ACHN (cell line): Measurements from ENCODE around the gene SLC22A5.

ENCODE experiments used
- DNase-seq: peaks from one replicate; pipeline ENCODE4 v3.0.0-alpha.2; 2015
- in situ Hi-C: cut with HindIII; loops from 2 replicates; pipeline ENCODE4 v1.10.0; 2017; ENCODE audit warnings: low sequenced_read_pairs, low pct_ligation_motif_present, low pct_unique_long_range_greater_than_20kb

SLC22A5 gene

DNA sequence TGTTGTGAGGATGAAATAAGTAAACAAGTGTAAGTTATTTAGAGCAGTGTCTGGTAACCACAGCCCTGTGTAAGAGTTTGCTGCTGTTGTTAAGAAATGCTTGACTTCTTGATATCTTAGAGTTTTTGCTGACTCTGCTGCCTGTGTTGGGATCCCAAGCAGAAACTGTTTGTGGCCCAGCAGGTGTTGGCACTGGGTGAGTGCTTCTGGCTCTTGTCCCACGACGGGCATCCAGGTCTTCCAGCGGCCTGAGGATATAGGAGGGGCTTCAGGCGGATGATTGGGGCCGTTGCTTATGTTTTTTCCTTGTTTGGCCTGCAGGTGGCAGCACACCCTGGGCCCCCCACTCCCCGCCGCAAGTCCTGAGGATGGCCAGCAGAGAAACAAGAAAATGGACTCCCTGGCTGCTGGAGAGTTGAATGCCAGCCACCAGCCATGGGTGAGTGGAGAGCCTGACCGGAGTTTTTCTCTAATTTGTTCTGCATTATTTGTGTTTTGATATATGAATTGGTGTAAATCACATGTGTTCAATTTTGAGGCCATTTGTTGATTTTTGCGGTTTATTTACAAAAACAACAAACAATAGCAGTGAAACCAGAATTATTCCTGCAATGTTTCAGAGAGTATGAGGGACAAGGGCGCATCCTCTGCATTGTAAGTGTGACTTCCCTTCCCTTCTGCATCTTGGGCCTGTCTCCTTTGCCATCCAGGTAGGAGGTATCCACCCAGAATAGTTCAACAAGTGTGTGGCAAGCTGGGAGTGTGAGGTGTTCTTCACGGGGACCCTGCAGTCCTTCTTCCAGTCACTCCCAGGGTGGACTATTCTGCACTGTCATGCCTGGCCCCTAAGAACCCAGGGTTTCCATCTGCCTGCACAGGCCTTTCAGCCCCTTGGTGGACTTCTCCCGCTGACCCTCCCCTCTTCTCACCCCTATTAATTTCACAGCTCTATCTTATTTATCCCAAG lies 50.3 kb downstream of the SLC22A5 start:
- in situ Hi-C loops = no loop called here
- peak; percentile 78 for DNase-seq

DNA sequence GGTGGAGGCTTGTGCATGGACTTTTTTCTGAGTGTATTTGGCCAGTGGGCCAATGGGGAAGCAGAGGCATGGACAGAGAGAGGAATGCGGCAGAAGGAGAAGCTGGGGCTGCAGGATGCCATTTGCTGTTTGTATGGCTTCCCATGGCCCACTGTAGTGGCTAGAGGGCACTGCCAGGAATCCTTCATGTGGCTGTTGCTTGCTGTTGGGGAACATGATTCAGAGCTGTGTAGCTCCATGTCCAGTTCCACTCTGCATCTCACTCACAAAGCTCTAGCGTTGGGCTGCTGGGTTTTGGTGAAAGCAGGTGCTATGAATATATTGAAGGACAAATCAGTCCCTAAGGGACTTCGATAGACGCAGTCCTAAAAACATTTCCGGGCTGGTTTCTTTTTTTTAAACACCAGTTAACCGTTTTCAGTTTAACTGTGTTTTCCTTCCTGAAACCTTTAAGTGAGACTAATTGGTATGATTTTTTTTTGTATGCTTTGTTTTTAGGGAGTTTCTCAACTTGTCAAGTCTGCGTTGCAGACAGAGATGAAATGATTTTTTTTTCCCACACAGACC lies 51.3 kb downstream of the SLC22A5 start:
- in situ Hi-C loops = no loop called here
- no peak for DNase-seq

DNA sequence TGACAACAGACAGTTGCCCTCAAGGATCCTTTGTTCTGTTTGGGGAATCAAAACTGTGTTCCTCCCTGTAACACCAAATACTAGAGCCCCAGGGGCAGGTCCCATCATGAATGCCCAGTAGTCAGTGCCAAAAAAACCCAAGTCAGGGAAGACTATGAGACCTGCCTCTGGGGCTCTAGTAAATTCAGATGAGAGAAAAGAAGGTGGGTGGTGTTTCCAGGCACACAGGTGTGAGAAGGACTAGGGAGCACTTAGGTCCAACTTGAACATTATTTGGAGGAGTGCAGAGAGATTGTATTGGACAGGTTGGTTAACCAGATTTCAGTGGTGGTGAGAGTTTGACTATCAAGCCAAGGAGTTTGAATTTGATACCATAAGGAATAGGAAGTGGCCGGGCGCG lies 52.0 kb downstream of the SLC22A5 start:
- no peak for DNase-seq
- in situ Hi-C loops = no loop called here

DNA sequence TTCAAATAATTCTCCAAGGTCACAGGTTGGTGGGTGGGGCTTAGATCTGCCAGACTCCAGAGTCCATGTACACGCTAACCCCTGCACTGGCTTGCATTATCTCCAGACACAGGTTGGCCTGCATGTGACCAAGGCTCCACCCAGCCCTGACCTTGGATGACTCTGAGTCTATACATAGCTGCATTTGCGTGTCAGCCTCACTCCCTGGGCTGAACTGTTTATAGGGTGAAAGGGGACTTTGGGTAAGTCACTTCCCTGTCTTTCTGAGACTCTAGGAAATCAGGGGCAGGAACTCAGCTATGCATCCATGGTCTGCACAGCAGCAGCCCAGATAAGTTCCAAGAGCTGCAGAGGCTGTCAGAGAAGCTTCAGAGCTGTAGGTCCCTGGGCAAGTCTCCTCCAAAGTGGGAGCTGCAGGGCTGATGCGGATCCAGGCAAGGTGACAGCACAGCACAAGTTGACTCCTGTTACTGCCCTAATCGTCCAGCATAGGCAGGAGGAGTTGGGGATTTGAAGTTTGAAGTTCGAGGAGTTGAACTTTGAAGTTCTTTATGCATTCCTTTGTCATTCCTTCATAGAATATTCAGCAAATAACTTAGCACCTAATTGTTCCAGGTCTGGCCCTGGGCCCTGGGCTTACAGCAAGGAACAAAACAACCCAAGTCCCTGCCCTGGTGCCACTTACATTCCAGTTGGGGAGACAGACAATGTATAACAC lies 53.4 kb downstream of the SLC22A5 start:
- no peak for DNase-seq
- in situ Hi-C loops = no loop called here

DNA sequence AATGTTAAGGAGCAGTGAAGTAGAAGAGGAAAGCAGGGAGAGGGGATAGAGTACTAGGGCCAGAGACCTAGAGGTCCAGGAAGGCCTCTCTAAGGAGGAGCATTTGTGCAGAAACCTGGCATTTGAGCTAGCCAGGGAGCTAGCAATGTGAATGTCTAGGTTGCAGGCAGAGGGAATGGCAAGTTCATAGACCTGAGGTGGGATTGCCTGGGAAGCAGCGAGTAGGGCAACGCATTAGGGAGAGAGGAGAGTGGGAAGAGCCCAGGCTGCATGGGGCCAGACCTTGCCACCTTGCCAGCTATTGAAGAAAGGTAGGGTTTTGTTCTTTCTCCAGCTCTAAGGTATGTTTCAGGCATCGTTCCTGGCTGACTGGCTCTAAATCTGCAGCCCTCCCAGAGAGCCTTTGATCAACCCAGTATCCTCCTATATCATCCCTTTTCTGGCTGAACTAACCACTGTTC lies 54.0 kb downstream of the SLC22A5 start:
- in situ Hi-C loops = no loop called here
- no peak for DNase-seq

DNA sequence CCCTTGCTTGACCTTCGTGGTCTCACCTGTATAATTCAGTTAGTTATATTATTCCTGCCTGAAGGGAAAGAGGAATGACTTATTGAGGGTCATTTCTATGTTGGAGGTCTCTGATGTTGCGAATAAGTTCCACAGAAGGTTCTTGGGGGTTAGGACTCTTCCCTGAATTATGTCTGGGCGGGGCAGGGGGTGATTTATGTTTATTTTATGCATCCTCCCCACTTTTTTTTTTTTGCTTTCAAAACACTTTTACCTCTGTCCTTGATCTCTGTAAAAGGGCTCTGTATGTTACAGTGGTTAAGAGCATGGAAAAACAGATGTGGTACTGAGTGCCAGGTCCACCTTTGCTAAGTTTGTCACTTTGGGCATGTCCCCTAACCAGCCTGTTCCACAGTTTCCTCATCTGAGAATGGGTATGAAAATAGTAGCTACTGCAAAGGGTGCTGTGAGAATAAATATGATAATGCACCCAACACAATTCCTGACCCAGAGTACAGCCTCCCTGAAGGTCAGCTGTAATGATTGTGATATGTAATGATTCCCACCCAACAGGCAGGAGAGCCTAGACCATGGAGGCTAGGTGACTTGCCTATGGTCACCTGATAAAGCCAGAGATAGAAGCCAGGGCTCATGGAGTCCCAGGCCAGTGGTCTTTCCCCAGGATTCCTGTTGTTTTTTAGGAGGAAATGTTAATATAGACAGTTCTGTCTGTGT lies 54.8 kb downstream of the SLC22A5 start:
- no peak for DNase-seq
- in situ Hi-C loops = no loop called here

DNA sequence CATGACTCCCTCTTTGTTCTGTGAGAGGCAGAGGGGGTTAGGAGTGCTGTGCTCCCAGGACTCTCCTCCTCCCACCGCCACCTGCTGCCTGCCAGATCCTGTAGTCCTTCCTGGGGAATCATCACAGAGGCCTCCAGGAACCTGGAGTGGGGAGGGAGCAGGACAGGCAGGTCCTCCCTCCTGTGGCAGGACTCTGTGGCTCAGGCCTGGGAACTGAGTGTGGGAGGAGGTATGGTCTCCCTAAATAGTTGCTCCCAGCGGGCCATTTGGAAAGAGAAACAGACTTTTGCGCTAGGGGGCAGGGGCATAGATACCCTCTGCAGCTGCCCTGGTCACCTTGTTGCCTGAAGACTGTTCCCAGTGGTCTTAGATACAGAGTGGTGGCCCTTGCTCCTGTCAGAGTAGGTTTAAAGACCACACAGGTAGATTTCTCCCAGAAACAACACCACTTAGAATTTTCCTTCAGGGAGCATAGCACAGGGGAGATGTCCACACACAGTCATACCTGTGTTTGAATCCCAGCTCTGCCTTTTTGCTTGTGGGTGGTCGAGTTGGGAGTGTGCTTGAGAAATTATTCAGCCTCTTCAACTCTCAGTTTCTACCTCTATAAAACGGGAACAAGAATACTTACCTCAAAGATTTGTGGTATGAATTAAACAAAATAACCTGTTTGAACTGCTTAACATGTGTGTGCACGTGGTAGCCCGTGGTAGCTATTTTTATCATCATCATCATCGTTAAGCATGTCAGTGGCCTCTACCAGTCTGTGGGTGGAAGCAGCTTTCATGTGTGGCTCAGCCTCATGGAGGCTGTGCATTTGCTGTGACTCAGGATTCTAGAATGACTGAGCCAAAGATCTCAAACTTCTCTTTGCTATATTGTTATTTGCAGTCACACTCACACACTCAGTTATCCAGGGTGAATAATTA lies 55.8 kb downstream of the SLC22A5 start:
- no peak for DNase-seq
- in situ Hi-C loops = no loop called here

DNA sequence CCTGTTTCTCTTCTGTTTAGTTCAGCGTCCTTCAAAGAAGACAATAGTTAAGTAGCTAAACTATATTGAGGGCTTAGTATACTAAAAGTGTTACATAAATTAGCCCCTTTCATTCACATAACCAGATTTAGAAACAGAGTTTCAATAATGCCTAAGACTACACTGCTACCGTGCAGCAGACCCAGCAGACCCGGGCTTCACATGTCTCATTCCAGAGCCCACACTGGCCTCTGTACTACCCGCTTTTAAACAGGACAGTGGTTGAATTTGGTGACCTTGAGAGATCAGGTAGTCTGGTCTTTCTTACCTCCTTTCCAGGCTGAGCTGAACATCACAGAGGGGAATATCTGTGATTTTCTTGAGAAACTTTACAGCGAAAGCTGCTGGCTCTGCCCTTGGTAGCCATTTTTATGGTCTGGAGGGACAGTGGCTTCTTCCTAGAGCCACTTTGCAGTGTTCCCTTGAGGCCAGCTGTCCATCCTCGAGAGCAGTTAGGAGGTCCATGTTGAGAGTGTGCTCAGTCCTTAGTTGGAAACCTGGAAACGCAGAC lies 56.5 kb downstream of the SLC22A5 start:
- DNase-seq = no peak
- in situ Hi-C loops = no loop called here

DNA sequence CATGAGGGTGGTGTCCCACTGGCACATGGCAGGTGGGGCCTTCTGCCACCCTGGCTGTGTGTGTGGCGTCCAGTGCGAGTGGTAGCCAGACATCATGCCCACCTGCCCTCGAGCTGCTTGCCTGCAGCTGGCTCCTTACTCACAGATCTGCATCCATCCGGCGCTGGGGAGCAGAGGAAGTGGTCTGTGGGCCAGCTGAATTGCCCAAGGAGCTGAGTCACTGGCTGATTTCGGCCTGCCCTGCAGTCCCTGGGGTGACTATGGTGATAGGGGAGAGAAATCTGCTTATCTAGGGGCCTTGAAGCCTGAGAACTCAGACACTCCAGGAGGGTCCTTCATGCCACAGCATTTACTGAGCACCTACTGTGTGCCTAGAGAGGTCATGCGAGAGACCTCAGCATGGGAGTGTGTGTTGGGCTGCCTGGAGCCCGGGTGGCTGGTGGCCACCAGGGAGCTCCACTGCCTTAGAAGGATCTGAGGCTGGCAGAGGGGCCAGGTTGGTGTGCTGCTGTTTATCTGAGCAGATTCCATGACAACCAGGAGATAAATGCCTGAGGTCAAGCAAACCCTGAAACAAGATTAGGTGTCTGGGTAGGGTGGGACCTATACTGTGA lies 57.1 kb downstream of the SLC22A5 start:
- DNase-seq = peak; percentile 79
- in situ Hi-C loops = no loop called here

DNA sequence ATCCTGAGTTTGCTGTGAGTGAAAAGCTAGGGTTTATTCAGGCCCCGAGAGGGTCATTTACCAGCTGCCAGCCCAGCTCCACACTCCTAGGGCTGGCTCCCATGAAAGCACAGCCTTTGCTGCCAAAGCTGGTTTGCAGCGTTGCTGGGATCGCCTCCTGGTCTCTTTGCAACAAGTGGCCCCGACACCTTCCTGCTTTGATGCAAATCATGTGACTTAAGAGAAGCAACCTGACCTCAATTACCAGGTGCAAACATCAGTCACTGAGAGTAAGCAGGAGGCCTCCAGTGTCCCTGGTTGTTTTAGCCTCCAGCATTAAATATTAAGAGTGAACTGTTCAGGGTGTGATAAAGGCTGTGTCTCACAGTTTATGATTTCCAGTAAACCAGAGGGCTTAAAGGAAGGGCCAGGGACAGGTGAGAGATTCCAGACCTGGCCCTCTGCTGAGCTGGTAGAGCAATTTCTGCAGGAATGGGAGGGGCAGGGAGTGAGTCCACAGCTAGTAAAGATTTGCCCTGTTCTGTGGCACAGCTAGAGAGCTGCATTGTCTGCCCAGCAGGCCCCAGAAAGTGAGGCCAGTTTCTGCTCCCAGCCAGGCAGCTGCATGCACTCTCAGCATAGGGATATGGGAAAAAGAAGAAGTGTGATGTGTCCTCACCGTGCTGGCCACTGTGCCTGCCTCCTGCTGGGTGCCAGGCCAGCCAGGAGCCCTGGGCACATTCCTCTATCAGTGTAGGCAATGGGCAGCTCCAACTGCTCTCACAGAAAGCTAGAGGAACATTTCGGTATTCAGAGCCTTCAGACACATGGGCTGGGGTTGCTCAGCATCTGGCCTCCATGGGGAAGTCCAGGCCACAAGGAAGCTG lies 58.0 kb downstream of the SLC22A5 start:
- in situ Hi-C loops = no loop called here
- DNase-seq = no peak

DNA sequence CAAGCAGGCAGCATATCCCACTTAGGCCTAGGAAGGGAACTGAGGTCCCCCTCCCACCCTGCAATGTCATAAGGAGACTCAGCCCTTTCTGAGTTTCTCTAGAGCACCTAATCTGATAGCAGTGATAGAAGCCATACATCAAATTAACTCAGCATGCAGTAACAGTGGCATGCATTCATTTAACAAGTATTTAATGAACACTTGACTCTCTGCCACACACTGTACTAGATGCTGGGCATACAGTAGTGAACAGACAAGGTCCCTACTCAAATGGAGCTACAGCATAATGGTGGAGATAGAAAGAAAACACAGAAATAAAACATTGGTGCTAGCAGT lies 58.6 kb downstream of the SLC22A5 start:
- in situ Hi-C loops = no loop called here
- DNase-seq = no peak

DNA sequence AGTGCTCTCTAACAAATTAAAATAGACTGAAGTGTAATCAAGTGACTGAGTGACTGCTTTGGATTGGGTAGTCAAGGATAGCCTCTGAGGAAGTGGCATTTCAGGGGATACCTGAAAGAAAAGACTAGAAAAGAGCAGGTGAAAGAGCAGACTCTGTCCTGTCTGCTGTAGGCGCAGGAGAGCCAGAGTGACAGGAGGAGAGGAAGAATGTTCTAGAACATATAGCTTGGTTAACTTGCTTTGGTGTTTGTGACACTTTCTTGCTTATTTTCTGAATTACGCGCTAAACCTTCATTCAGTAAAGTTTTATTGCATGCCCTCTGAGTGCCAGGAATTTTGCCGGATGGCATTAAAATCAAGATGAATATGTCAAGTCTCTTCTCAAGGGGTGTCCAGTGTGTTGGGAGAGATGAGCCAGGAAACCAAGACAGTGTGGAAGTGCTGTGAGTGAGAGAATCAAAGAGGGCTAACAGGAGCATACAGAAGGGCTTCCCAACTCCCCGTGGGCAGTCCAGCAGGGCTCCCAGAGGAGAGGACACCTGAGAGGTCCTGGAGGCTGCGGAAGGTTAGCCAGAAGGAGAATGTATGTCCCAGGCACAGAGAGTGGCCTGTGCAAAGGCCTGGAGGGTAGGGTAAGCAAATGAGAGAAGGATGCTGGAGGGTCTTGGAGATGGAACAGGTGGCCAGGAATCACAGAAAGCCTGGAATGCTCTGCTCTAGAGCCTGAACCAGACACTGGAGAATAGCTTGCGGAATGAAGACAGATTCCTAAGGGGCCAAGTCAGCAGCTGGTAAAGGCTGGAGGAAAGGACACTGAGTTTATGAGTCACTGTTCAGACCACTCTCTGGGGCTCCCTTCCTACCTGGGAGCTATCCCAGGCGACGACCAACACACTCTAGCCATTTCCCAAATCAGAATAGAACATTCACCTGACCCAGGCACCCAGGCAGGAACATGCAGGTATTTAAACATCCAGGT lies 59.3 kb downstream of the SLC22A5 start:
- peak; percentile 67 for DNase-seq
- in situ Hi-C loops = no loop called here

DNA sequence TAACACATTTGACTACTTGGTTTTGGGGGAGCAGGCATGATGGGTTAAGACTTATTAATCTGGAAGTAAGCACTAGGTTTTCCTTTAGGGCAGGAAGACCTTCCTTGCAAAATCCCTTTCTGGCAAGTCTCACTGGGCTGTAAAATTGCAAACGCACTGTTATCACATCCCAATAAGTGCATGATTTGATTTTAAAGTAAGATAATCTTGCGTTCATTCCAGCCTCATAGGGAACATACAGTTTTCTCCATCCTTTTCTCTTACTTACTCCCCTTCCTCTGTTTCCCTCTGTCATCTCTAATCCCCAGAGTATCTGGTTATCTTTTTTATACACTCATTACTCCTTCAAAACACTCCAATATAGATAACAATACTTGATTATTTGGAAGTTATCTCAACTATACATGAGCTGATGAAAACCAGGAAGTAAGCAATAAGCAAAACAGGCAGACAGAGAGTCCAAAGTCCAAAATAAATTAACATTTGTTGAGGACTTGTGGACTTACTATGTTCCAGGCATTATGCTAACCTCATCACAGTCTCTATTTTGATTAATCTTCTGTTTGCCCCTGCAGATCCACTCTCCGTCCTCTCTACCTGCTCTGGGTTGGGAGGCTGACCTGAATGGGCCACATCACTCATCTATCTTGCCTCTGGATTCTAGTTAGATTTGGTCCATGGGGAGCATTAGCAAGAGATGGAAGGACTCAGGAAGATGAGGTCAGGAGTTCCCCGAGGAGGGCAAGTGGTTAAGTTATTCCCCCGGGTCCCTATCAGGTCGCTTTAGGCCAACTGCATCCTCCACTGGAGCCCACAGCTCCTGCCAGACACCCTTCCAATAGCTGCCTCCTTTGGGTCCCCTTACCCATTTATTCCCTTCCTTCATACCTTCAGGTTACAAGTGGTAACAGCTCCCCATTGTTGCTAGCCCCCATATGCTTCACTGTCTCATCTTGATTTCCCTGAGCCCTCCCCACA lies 60.2 kb downstream of the SLC22A5 start:
- in situ Hi-C loops = no loop called here
- no peak for DNase-seq

DNA sequence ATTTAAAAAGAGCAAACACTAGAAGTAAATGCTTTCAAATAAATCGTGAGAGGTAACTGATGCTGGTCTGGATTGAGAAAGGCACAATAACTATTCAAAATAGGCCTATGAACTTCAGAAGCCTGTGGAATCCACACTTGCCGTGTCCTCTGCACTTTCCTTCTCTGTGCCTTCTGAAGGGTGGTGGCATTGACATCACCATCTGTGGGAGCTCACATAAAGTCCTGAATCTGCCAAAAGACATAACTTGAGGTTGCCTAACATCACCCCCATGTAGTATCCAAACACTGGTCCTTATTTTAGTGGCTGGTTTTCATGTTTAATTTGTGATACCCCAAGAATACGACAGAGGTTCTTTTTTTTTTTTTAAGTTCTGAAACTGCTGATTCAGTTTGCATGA lies 61.2 kb downstream of the SLC22A5 start:
- DNase-seq = no peak
- in situ Hi-C loops = no loop called here
